Measurements from ENCODE around the gene RPUSD3.
A peak's percentile ranks its signal among the peaks of the same experiment; 100 is the strongest.
"Not testable (repeated sequence)": the region's sequence is repeated elsewhere in the genome, so short reads cannot be mapped to it uniquely, and the experiment has no call there.

Gene RPUSD3

GRCh38 chr3:9862391-9863057, 18.7 kb upstream of the RPUSD3 start:
- H3K27ac Mint-ChIP-seq: no peak overlapping the region
- no peaks in the 10 kb centered on the region for H3K9me3 Mint-ChIP-seq
- H3K27me3 Mint-ChIP-seq (ENCODE audit: low read depth, poor library complexity): peaks cover 14% of the 10 kb centered on the region
- H3K4me3 Mint-ChIP-seq: peak overlapping the region; percentile 58
- H3K36me3 Mint-ChIP-seq (ENCODE audit: low read depth): no peaks in the 10 kb centered on the region
- peaks cover 24% of the 10 kb centered on the region for H3K4me1 Mint-ChIP-seq
- TF ChIP-seq CTCF (IDR thresholded peaks at IDR 0.05): peak; percentile 34
- peak; percentile 84 for DNase-seq

GRCh38 chr3:9861626-9862130, 17.9 kb upstream of the RPUSD3 start:
- Mint-ChIP-seq H3K4me3 (peak overlapping the region; percentile 58), H3K9me3 (no peaks in the 10 kb centered on the region), H3K27ac (no peak overlapping the region), H3K27me3 (ENCODE audit: low read depth, poor library complexity) (peaks cover 12% of the 10 kb centered on the region), H3K36me3 (ENCODE audit: low read depth) (no peaks in the 10 kb centered on the region), H3K4me1 (peaks cover 24% of the 10 kb centered on the region)
- no peak for TF ChIP-seq CTCF (IDR thresholded peaks at IDR 0.05)
- no peak for DNase-seq

GRCh38 chr3:9861201-9861600, 17.4 kb upstream of the RPUSD3 start:
- no peak for TF ChIP-seq CTCF (IDR thresholded peaks at IDR 0.05)
- Mint-ChIP-seq H3K27ac (no peak overlapping the region), H3K9me3 (no peaks in the 10 kb centered on the region), H3K4me1 (peaks cover 24% of the 10 kb centered on the region), H3K27me3 (ENCODE audit: low read depth, poor library complexity) (peaks cover 9% of the 10 kb centered on the region), H3K36me3 (ENCODE audit: low read depth) (no peaks in the 10 kb centered on the region), H3K4me3 (no peak overlapping the region)
- DNase-seq: no peak

- H3K27me3 Mint-ChIP-seq (ENCODE audit: low read depth, poor library complexity): peaks cover 4% of the 10 kb centered on the region
- H3K27ac Mint-ChIP-seq: no peak overlapping the region
- peaks cover 27% of the 10 kb centered on the region for H3K4me1 Mint-ChIP-seq
- no peak for DNase-seq
- no peaks in the 10 kb centered on the region for H3K9me3 Mint-ChIP-seq
- H3K36me3 Mint-ChIP-seq (ENCODE audit: low read depth): no peaks in the 10 kb centered on the region
- no peak for TF ChIP-seq CTCF (IDR thresholded peaks at IDR 0.05)
- no peak overlapping the region for H3K4me3 Mint-ChIP-seq
Observed at GRCh38 chr3:9859530-9860025, 15.8 kb upstream of the RPUSD3 start.

GRCh38 chr3:9855594-9855993, 11.8 kb upstream of the RPUSD3 start:
- Mint-ChIP-seq H3K27ac (no peak overlapping the region), H3K4me3 (no peak overlapping the region), H3K36me3 (ENCODE audit: low read depth) (no peaks in the 10 kb centered on the region), H3K9me3 (no peaks in the 10 kb centered on the region), H3K4me1 (peaks cover 21% of the 10 kb centered on the region), H3K27me3 (ENCODE audit: low read depth, poor library complexity) (peaks cover 20% of the 10 kb centered on the region)
- TF ChIP-seq CTCF (IDR thresholded peaks at IDR 0.05): no peak
- DNase-seq: no peak

GRCh38 chr3:9854291-9854940, 10.6 kb upstream of the RPUSD3 start:
- Mint-ChIP-seq H3K4me1 (peaks cover 21% of the 10 kb centered on the region), H3K27me3 (ENCODE audit: low read depth, poor library complexity) (peaks cover 27% of the 10 kb centered on the region), H3K27ac (peak overlapping the region; percentile 85)
- not testable (repeated sequence) for H3K4me3 Mint-ChIP-seq; H3K9me3 Mint-ChIP-seq; H3K36me3 Mint-ChIP-seq (ENCODE audit: low read depth); DNase-seq

Measured in nephron progenitor cell (in vitro differentiated cells).